K562 (cell line): ENCODE results near the gene SCUBE1. TPM values are rescaled to one million over a fixed set of nuclear protein-coding genes. Genes with fewer than 3 reads are reported as not detected.

ENCODE experiments used
- ATAC-seq: fragments of 200-7000 bp; cut with Tn5 transposase; 3 replicates; pipeline ENCODE4 v1.9.1; 2020; ENCODE audit warnings: moderate library complexity
- BruUV-seq: library from RNA; stranded (reverse); fragments of 400-500 nt; replicated peaks from 2 replicates; lab custom pipeline; 2021; lab: Mats Ljungman, UMichigan
- CTCF ChIA-PET: fragments of 300-600 bp; formaldehyde crosslinking; extraction: SDS; loops from one replicate; lab custom pipeline; 2021; ENCODE audit warnings: low intra/inter-chr PET ratio; lab: Yijun Ruan, JAX
- POLR2A ChIA-PET: fragments of 300-600, 350-650 bp; sonication (Branson Sonifier 250); formaldehyde crosslinking; extraction: SDS; loops from one replicate; lab custom pipeline; 2021; ENCODE audit warnings: antibody characterized with exemption, inconsistent platforms; lab: Yijun Ruan, JAX
- DNase-seq, 4 experiments: peaks; one replicate each; pipeline versions ENCODE4 v3.0.0 to v3.0.0-alpha.2; 2011 to 2018; ENCODE audit warnings: low spot score in 3 of 4, mixed read lengths in 3 of 4; ENCODE audit errors: extremely low read depth in 1 of 4
- FAIRE-seq: peaks from 2 replicates; lab custom pipeline; 2011; peaks lifted over from hg19 to GRCh38; lab: Jason Lieb, UNC
- H2AFZ ChIP-seq: 2 replicates; pipeline ENCODE4 v1.6.0; 2011; ENCODE audit warnings: low read depth, low read length, control low read depth, inconsistent platforms
- H3K27ac ChIP-seq: fragments of 200-600 bp; 3 replicates; pipeline ENCODE4 v1.8.0; 2011; ENCODE audit warnings: low read depth, mild to moderate bottlenecking, control low read depth, inconsistent platforms, low read length, moderate library complexity, mixed read lengths; ENCODE audit errors: extremely low read depth
- H3K27me3 ChIP-seq, 2 experiments: fragments of 300-600 bp in 1 of 2; 2 replicates in 1 of 2; 3 replicates in 1 of 2; pipeline versions ENCODE4 v1.6.0 to v1.8.0; 2011; ENCODE audit warnings: inconsistent platforms in 2 of 2, low read length in 2 of 2, mild to moderate bottlenecking in 1 of 2, mixed read lengths in 1 of 2, moderate library complexity in 1 of 2; ENCODE audit not compliant: control insufficient read depth in 2 of 2, insufficient read depth in 2 of 2
- H3K36me3 ChIP-seq: fragments of 300-600 bp; 3 replicates; pipeline ENCODE4 v1.8.0; 2011; ENCODE audit warnings: mild to moderate bottlenecking, low read length, inconsistent platforms; ENCODE audit not compliant: control insufficient read depth, insufficient read depth
- H3K4me1 ChIP-seq, 2 experiments: fragments of 200-600 bp in 1 of 2; replicated peaks in 1 of 2; 2 replicates in 1 of 2; 3 replicates in 1 of 2; pipeline versions ENCODE4 v1.5.1 to v1.8.0; 2011; ENCODE audit warnings: inconsistent platforms in 2 of 2, low read length in 2 of 2, mild to moderate bottlenecking in 1 of 2, mixed read lengths in 1 of 2, moderate library complexity in 1 of 2; ENCODE audit not compliant: control insufficient read depth in 2 of 2, insufficient read depth in 2 of 2
- H3K4me2 ChIP-seq: 2 replicates; pipeline ENCODE4 v1.6.1; 2011; ENCODE audit warnings: low read length, control low read depth, inconsistent platforms, mixed read lengths; ENCODE audit not compliant: insufficient read depth
- H3K4me3 ChIP-seq: fragments of 200-600 bp; sonication (generic), shearing (Covaris generic); 2 replicates; pipeline ENCODE4 v1.5.1; 2016; ENCODE audit warnings: control low read depth, inconsistent platforms
- H3K79me2 ChIP-seq: fragments of 200-600 bp; 3 replicates; pipeline ENCODE4 v1.8.0; 2011; ENCODE audit warnings: low read length, inconsistent platforms; ENCODE audit not compliant: control insufficient read depth, insufficient read depth
- H3K9ac ChIP-seq, 2 experiments: 2 replicates each; pipeline versions ENCODE4 v1.6.0 to v1.6.1; 2011; ENCODE audit warnings: low read depth in 2 of 2, low read length in 2 of 2, control low read depth in 1 of 2, inconsistent platforms in 1 of 2, mild to moderate bottlenecking in 1 of 2, mixed read lengths in 1 of 2; ENCODE audit not compliant: insufficient read depth in 1 of 2
- H3K9me1 ChIP-seq: one replicate; pipeline ENCODE4 v1.6.0; 2011; ENCODE audit warnings: inconsistent platforms, mild to moderate bottlenecking, low read length, moderate library complexity; ENCODE audit not compliant: control insufficient read depth, insufficient read depth
- H3K9me3 ChIP-seq: replicated peaks from 2 replicates; pipeline ENCODE4 v1.5.1; 2011; ENCODE audit warnings: low read depth, low read length, inconsistent platforms; ENCODE audit not compliant: control insufficient read depth, insufficient read depth
- H4K20me1 ChIP-seq: replicated peaks from 2 replicates; pipeline ENCODE4 v1.6.1; 2011; ENCODE audit warnings: low read length, inconsistent platforms, mixed read lengths; ENCODE audit not compliant: control insufficient read depth, insufficient read depth
- FOXM1 ChIP-seq, 2 experiments: fragments of 450-650 bp in 1 of 2; sonication (generic) in 1 of 2; formaldehyde crosslinking in 1 of 2; IDR thresholded peaks; 2 replicates each; pipeline versions ENCODE4 v1.6.1 to v1.9.0; 2017 to 2022; ENCODE audit warnings: low read depth in 2 of 2, mild to moderate bottlenecking in 2 of 2, missing genetic modification reagents in 1 of 2, moderate library complexity in 1 of 2
- MYBL2 ChIP-seq, 2 experiments: fragments of 450-650 bp in 1 of 2; sonication (generic) in 1 of 2; formaldehyde crosslinking in 1 of 2; IDR thresholded peaks; 2 replicates each; pipeline versions ENCODE4 v1.6.1 to v1.8.1; 2017 to 2022; ENCODE audit warnings: borderline replicate concordance in 1 of 2, inconsistent platforms in 1 of 2, low read depth in 1 of 2, mild to moderate bottlenecking in 1 of 2, missing genetic modification reagents in 1 of 2, moderate library complexity in 1 of 2
- OTX1 ChIP-seq: fragments of 450-650 bp; formaldehyde crosslinking; IDR thresholded peaks from 2 replicates; pipeline ENCODE4 v1.4.0; 2022; ENCODE audit warnings: mild to moderate bottlenecking
- SIN3A ChIP-seq, 2 experiments: fragments of 150-350 bp in 1 of 2; IDR thresholded peaks; 2 replicates each; pipeline ENCODE4 v1.6.1; 2011 to 2016; ENCODE audit warnings: borderline replicate concordance in 2 of 2, low read depth in 2 of 2, low read length in 2 of 2, mild to moderate bottlenecking in 2 of 2, moderate library complexity in 2 of 2; ENCODE audit not compliant: control insufficient read depth in 1 of 2
- ZNF444 ChIP-seq: fragments of 250-450 bp; sonication (Bioruptor Pico); IDR thresholded peaks from 2 replicates; pipeline ENCODE4 v1.4.0; 2020; ENCODE audit warnings: mild to moderate bottlenecking, moderate library complexity
- WGBS: fragments of 100-300 bp; shearing (Covaris generic); methylation state at CpG from one replicate; pipeline ENCODE4 v1.1.6; 2016; ENCODE audit warnings: low coverage, mixed read lengths; ENCODE audit not compliant: insufficient coverage; ENCODE audit errors: missing lambda C conversion rate; 5-methylcytosine and 5-hydroxymethylcytosine counted together
- in situ Hi-C: fragments of 300-500 bp; cut with MboI; formaldehyde crosslinking; loops from 4 replicates; pipeline ENCODE4 v1.15.0; 2018; ENCODE audit warnings: inconsistent platforms, mixed read lengths
- intact Hi-C: fragments of 100-400 bp; cut with micrococcal nuclease; formaldehyde crosslinking; loops from 2 replicates; pipeline ENCODE4 v1.14.2; 2022
- polyA plus RNA-seq, 8 experiments: library from polyadenylated mRNA; depleted of rRNA in 4 of 8; stranded (reverse) in 5 of 8; unstranded in 3 of 8; fragments of >200 nt; fragmentation: Nextera tagmentation in 2 of 8; fragmentation: Illumina TruSeq in 1 of 8; extraction: Ambion mirVana in 2 of 8; extraction: Trizol in 1 of 8; gene quantifications; 2 replicates each; pipeline versions ENCODE4 v1.2.1 to v1.2.3, GENCODE V29; 2011 to 2014; ENCODE audit warnings: inconsistent platforms in 1 of 8, missing spikeins in 1 of 8
- total RNA-seq, 7 experiments: library from RNA; depleted of rRNA in 6 of 7; stranded (reverse); fragments of >200 nt in 6 of 7; fragmentation: Illumina TruSeq in 2 of 7; extraction: Trizol in 2 of 7; gene quantifications; 2 replicates each; pipeline versions ENCODE4 v1.2.1 to v1.2.3, GENCODE V29; 2011 to 2021; ENCODE audit warnings: low replicate concordance in 1 of 7
- TF ChIP-seq, protein P1 (sequence below), 2 experiments: fragments of 200-800 bp in 1 of 2; sonication (Bioruptor generic) in 1 of 2; sonication (generic) in 1 of 2; formaldehyde crosslinking in 1 of 2; IDR thresholded peaks in 1 of 2; conservative IDR thresholded peaks in 1 of 2; 2 replicates each; pipeline versions ENCODE4 v1.5.0 to v1.6.1; 2016 to 2020; ENCODE audit warnings: missing compliant biosample characterization in 1 of 2, missing genetic modification characterization in 1 of 2, missing genetic modification reagents in 1 of 2
- TF ChIP-seq, protein P2 (sequence below), 3 experiments: IDR thresholded peaks in 2 of 3; conservative IDR thresholded peaks in 1 of 3; 2 replicates each; pipeline ENCODE4 v1.5.1; 2011 to 2012; ENCODE audit warnings: low read length in 3 of 3, mild to moderate bottlenecking in 3 of 3, control low read depth in 2 of 3, improper control_type of control experiment in 1 of 3, inconsistent platforms in 1 of 3, low read depth in 1 of 3, mixed read lengths in 1 of 3, moderate library complexity in 1 of 3; ENCODE audit not compliant: insufficient read depth in 2 of 3
- TF ChIP-seq, protein P3 (sequence below): fragments of 450-650 bp; IDR thresholded peaks from one replicate; pipeline ENCODE4 v1.6.1; 2018; ENCODE audit warnings: mild to moderate bottlenecking, moderate library complexity; ENCODE audit not compliant: partially characterized antibody

The SCUBE1 gene
- total and polyA plus RNA-seq, 9 of the 15 experiments (the other 6 are each of a cell fraction or from before 2014, with no cell fraction given), result 0.03 to 0.47 (median 0.29) TPM; not detected in 6

DNA sequence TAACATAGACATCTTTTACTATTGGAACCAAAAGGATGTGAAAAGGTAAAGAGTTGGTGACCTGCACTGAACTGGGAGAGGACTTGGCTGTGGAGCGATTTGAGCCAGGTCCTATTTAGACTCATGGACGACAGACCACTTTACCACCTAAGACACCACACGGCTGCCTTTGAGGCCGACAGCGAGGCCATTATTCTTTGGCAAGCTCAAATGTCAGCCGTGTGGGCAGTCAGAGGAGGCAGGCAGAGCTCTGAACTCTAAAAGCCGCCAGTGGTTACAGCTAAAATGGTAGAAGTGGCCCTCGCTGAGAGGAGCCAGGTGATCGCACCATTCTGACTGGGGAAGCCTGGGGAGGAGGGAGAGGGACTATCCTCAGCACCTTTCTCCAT is 50.5 kb downstream of the SCUBE1 start:
- Histone ChIP-seq H3K9ac (no peak overlapping the region), H3K27ac (no peak overlapping the region), H3K27me3 (no peaks in the 10 kb centered on the region), H3K4me2 (no peak overlapping the region), H3K79me2 (no peaks in the 10 kb centered on the region), H3K9me3 (no peaks in the 10 kb centered on the region), H4K20me1 (no peaks in the 10 kb centered on the region), H3K4me1 (peaks cover 11 to 26% of the 10 kb centered on the region in 2 experiments; a peak in 4 of 5 replicates), H3K4me3 (no peak overlapping the region), H2AFZ (no peak overlapping the region), H3K9me1 (peaks cover 4% of the 10 kb centered on the region), H3K36me3 (no peaks in the 10 kb centered on the region)
- intact Hi-C loops (no loop called here), in situ Hi-C loops (no loop called here)
- WGBS, result 73% methylated on average over 9 of the region's 9 CpGs
- ChIA-PET CTCF (no interaction called here), POLR2A (interaction anchor here (1.6 kb wide), 1 partner anchor 17 kb away, joined by 3 read pairs; no protein-coding TSS in a partner anchor)
- no TSS peak for BruUV-seq
- FAIRE-seq (no peak), ATAC-seq (no peak), DNase-seq (no peak)
- TF ChIP-seq, protein P1, sequence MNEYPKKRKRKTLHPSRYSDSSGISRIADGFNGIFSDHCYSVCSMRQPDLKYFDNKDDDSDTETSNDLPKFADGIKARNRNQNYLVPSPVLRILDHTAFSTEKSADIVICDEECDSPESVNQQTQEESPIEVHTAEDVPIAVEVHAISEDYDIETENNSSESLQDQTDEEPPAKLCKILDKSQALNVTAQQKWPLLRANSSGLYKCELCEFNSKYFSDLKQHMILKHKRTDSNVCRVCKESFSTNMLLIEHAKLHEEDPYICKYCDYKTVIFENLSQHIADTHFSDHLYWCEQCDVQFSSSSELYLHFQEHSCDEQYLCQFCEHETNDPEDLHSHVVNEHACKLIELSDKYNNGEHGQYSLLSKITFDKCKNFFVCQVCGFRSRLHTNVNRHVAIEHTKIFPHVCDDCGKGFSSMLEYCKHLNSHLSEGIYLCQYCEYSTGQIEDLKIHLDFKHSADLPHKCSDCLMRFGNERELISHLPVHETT (CRISPR knock-in tag; conservative IDR thresholded peaks at IDR 0.05 in 1 of 2, IDR thresholded peaks at IDR 0.05 in 1 of 2), result peak in 1 of 2 experiments; percentile 5; a peak in 1 of 4 replicates
- no peak for TF ChIP-seq SIN3A (IDR thresholded peaks at IDR 0.05; ENCODE audit: borderline replicate concordance in 2 of 2, control insufficient read depth in 1 of 2, low read depth in 2 of 2, low read length in 2 of 2)

DNA sequence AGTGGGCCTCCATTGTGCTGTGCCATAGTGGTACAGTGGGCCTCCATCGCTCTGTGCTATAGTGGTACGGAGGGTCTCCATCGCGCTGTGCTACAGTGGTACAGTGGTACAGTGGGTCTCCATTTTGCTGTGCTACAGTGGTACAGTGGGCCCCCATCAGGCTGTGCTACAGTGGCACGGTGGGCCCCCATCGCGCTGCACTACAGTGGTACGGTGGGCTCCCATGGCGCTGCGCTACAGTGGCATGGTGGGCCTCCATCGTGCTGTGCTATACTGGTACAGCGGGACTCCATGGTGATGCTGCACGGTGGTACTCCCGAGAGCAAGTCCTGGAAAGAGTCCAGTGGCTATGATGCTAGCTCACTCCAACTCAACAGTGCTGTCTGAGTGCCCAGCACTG is 51.8 kb downstream of the SCUBE1 start:
- intact Hi-C loops, result no loop called here
- Histone ChIP-seq H3K9ac (no peak overlapping the region), H3K4me1 (peaks cover 11 to 26% of the 10 kb centered on the region in 2 experiments; a peak in 4 of 5 replicates), H3K36me3 (no peaks in the 10 kb centered on the region), H4K20me1 (no peaks in the 10 kb centered on the region), H3K4me3 (no peak overlapping the region), H3K4me2 (no peak overlapping the region), H3K9me3 (no peaks in the 10 kb centered on the region), H3K9me1 (peaks cover 4% of the 10 kb centered on the region), H3K27ac (no peak overlapping the region), H3K79me2 (no peaks in the 10 kb centered on the region), H3K27me3 (peaks cover 0 to 2% of the 10 kb centered on the region in 2 experiments; a peak in 1 of 5 replicates), H2AFZ (no peak overlapping the region)
- no peak for FAIRE-seq
- no peak for ATAC-seq
- DNase-seq, result no peak
- ChIA-PET POLR2A (no interaction called here), CTCF (no interaction called here)
- 70% methylated on average over 12 of the region's 14 CpGs for WGBS
- no TSS peak for BruUV-seq
- in situ Hi-C loops, result no loop called here
- TF ChIP-seq OTX1 (CRISPR knock-in tag) (no peak), MYBL2 (IDR thresholded peaks at IDR 0.05; ENCODE audit: low read depth) (no peak), MYBL2 (CRISPR knock-in tag; IDR thresholded peaks at IDR 0.05; ENCODE audit: borderline replicate concordance) (no peak), ZNF444 (CRISPR knock-in tag) (no peak), FOXM1 (IDR thresholded peaks at IDR 0.05; ENCODE audit: low read depth) (no peak), FOXM1 (CRISPR knock-in tag; IDR thresholded peaks at IDR 0.05; ENCODE audit: low read depth) (no peak)
- TF ChIP-seq, protein P2, sequence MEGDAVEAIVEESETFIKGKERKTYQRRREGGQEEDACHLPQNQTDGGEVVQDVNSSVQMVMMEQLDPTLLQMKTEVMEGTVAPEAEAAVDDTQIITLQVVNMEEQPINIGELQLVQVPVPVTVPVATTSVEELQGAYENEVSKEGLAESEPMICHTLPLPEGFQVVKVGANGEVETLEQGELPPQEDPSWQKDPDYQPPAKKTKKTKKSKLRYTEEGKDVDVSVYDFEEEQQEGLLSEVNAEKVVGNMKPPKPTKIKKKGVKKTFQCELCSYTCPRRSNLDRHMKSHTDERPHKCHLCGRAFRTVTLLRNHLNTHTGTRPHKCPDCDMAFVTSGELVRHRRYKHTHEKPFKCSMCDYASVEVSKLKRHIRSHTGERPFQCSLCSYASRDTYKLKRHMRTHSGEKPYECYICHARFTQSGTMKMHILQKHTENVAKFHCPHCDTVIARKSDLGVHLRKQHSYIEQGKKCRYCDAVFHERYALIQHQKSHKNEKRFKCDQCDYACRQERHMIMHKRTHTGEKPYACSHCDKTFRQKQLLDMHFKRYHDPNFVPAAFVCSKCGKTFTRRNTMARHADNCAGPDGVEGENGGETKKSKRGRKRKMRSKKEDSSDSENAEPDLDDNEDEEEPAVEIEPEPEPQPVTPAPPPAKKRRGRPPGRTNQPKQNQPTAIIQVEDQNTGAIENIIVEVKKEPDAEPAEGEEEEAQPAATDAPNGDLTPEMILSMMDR (IDR thresholded peaks at IDR 0.05 in 2 of 3, conservative IDR thresholded peaks at IDR 0.05 in 1 of 3; ENCODE audit: insufficient read depth in 2 of 3, low read depth in 1 of 3, low read length in 3 of 3), result no peak
- TF ChIP-seq, protein P3, sequence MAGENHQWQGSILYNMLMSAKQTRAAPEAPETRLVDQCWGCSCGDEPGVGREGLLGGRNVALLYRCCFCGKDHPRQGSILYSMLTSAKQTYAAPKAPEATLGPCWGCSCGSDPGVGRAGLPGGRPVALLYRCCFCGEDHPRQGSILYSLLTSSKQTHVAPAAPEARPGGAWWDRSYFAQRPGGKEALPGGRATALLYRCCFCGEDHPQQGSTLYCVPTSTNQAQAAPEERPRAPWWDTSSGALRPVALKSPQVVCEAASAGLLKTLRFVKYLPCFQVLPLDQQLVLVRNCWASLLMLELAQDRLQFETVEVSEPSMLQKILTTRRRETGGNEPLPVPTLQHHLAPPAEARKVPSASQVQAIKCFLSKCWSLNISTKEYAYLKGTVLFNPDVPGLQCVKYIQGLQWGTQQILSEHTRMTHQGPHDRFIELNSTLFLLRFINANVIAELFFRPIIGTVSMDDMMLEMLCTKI, result no peak
